Measurements from ENCODE around the gene ZNF503. TPM values are rescaled to one million over a fixed set of nuclear protein-coding genes. Genes with fewer than 3 reads are reported as not detected.

ZNF503 gene
- total RNA-seq, 1 experiment from 2014 or later: 1.5 TPM

GRCh38 chr10:75449382-75450074 is 48.0 kb upstream of the ZNF503 start:
- H3K4me2 ChIP-seq: no peak overlapping the region
- H3K4me1 ChIP-seq (replicated peaks; ENCODE audit: insufficient read depth): peaks cover 25% of the 10 kb centered on the region
- H4K20me1 ChIP-seq (ENCODE audit: insufficient read depth): no peaks in the 10 kb centered on the region
- no peak for TF ChIP-seq EZH2 (IDR thresholded peaks at IDR 0.05; ENCODE audit: low read depth)
- TF ChIP-seq, protein P1, sequence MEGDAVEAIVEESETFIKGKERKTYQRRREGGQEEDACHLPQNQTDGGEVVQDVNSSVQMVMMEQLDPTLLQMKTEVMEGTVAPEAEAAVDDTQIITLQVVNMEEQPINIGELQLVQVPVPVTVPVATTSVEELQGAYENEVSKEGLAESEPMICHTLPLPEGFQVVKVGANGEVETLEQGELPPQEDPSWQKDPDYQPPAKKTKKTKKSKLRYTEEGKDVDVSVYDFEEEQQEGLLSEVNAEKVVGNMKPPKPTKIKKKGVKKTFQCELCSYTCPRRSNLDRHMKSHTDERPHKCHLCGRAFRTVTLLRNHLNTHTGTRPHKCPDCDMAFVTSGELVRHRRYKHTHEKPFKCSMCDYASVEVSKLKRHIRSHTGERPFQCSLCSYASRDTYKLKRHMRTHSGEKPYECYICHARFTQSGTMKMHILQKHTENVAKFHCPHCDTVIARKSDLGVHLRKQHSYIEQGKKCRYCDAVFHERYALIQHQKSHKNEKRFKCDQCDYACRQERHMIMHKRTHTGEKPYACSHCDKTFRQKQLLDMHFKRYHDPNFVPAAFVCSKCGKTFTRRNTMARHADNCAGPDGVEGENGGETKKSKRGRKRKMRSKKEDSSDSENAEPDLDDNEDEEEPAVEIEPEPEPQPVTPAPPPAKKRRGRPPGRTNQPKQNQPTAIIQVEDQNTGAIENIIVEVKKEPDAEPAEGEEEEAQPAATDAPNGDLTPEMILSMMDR (conservative IDR thresholded peaks at IDR 0.05): no peak
- CTCF ChIA-PET: no interaction called here
- H3K4me3 ChIP-seq: no peak overlapping the region
- POLR2A ChIA-PET (ENCODE audit: unreplicated experiment): no interaction called here
- no peak overlapping the region for H3K27ac ChIP-seq
- H3K9me2 ChIP-seq (ENCODE audit: insufficient read depth): no peaks in the 10 kb centered on the region
- H3K9me3 ChIP-seq (ENCODE audit: insufficient read depth, low read depth): peaks cover 11% of the 10 kb centered on the region
- DNase-seq: no peak
- BruUV-seq (replicated peaks): no TSS peak
- H3K36me3 ChIP-seq (ENCODE audit: low read depth): no peaks in the 10 kb centered on the region
- H2AFZ ChIP-seq: no peak overlapping the region
- no peaks in the 10 kb centered on the region for H3K79me2 ChIP-seq (ENCODE audit: low read depth)
- H3K27me3 ChIP-seq (ENCODE audit: insufficient read depth, low read depth): no peaks in the 10 kb centered on the region
- intact Hi-C loops (cut with micrococcal nuclease; ENCODE audit: unreplicated experiment): no loop called here
- H3F3A ChIP-seq (ENCODE audit: insufficient read depth, low read depth): no peaks in the 10 kb centered on the region

GRCh38 chr10:75448166-75448565 is 46.6 kb upstream of the ZNF503 start:
- H3K4me2 ChIP-seq: no peak overlapping the region
- ChIA-PET POLR2A (ENCODE audit: unreplicated experiment) (no interaction called here), CTCF (no interaction called here)
- H3K9me2 ChIP-seq (ENCODE audit: insufficient read depth): no peaks in the 10 kb centered on the region
- no peaks in the 10 kb centered on the region for H3K79me2 ChIP-seq (ENCODE audit: low read depth)
- TF ChIP-seq, protein P1 (conservative IDR thresholded peaks at IDR 0.05): no peak
- TF ChIP-seq EZH2 (IDR thresholded peaks at IDR 0.05; ENCODE audit: low read depth): no peak
- H2AFZ ChIP-seq: no peak overlapping the region
- peaks cover 20% of the 10 kb centered on the region for H3K9me3 ChIP-seq (ENCODE audit: insufficient read depth, low read depth)
- H3K4me3 ChIP-seq: no peak overlapping the region
- DNase-seq: no peak
- H3K27me3 ChIP-seq (ENCODE audit: insufficient read depth, low read depth): no peaks in the 10 kb centered on the region
- H3K27ac ChIP-seq: no peak overlapping the region
- H4K20me1 ChIP-seq (ENCODE audit: insufficient read depth): no peaks in the 10 kb centered on the region
- intact Hi-C loops (cut with micrococcal nuclease; ENCODE audit: unreplicated experiment): no loop called here
- H3K4me1 ChIP-seq (replicated peaks; ENCODE audit: insufficient read depth): peaks cover 18% of the 10 kb centered on the region
- BruUV-seq (replicated peaks): no TSS peak
- no peaks in the 10 kb centered on the region for H3K36me3 ChIP-seq (ENCODE audit: low read depth)
- H3F3A ChIP-seq (ENCODE audit: insufficient read depth, low read depth): no peaks in the 10 kb centered on the region

DNA sequence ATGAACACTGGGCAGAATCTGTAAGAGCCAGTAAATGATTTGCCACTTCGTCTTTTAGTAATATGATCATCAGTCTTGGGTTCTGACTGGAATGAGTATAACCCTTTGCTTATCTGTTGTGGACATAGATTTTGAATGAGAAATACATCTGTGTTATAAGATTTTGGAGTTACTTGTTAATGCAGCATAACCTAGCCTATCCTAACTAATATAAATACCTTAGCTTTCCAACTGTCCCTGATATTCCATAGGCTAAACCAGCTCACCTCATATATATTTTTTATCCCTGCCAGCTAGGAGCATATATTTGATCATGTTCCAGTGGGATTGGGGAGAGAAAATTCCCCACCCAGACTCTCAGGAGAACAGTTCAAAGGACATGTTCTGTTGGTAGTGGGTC is 44.9 kb upstream of the ZNF503 start:
- Histone ChIP-seq H3K27ac (no peak overlapping the region), H3K9me3 (ENCODE audit: insufficient read depth, low read depth) (peaks cover 30% of the 10 kb centered on the region), H3K79me2 (ENCODE audit: low read depth) (no peaks in the 10 kb centered on the region), H3K36me3 (ENCODE audit: low read depth) (no peaks in the 10 kb centered on the region), H3F3A (ENCODE audit: insufficient read depth, low read depth) (no peaks in the 10 kb centered on the region), H3K9me2 (ENCODE audit: insufficient read depth) (no peaks in the 10 kb centered on the region), H3K4me2 (no peak overlapping the region), H3K4me3 (no peak overlapping the region), H3K4me1 (replicated peaks; ENCODE audit: insufficient read depth) (peaks cover 8% of the 10 kb centered on the region; the same call in 1 of the 2 replicates), H4K20me1 (ENCODE audit: insufficient read depth) (no peaks in the 10 kb centered on the region), H2AFZ (no peak overlapping the region), H3K27me3 (ENCODE audit: insufficient read depth, low read depth) (no peaks in the 10 kb centered on the region)
- ChIA-PET POLR2A (ENCODE audit: unreplicated experiment) (no interaction called here), CTCF (no interaction called here)
- no TSS peak for BruUV-seq (replicated peaks)
- TF ChIP-seq EZH2 (IDR thresholded peaks at IDR 0.05; ENCODE audit: low read depth): no peak
- TF ChIP-seq, protein P1 (conservative IDR thresholded peaks at IDR 0.05): no peak
- DNase-seq: no peak
- intact Hi-C loops (cut with micrococcal nuclease; ENCODE audit: unreplicated experiment): no loop called here
